Ovary (tissue), 9 donors: ENCODE results near the gene GPSM1. TPM values are rescaled to one million over a fixed set of nuclear protein-coding genes. Genes with fewer than 3 reads are reported as not detected.

ENCODE experiments used
- DNase-seq, 5 donors: peaks; one replicate each; pipeline ENCODE4 v3.0.0-alpha.2; 2019 to 2020
- H3K27ac ChIP-seq, 2 donors: fragments of 200-600 bp; one replicate each; pipeline versions ENCODE4 v1.5.1 to v1.8.0; 2019 to 2022
- H3K27me3 ChIP-seq: fragments of 200-600 bp; one replicate; pipeline ENCODE4 v1.8.0; 2022
- H3K36me3 ChIP-seq: fragments of 200-600 bp; sonication (generic); one replicate; pipeline ENCODE4 v1.5.1; 2019
- H3K4me1 ChIP-seq: one replicate; pipeline ENCODE4 v1.8.1; 2013; ENCODE audit warnings: mild to moderate bottlenecking, moderate library complexity; ENCODE audit not compliant: insufficient read depth
- H3K4me3 ChIP-seq: fragments of 200-600 bp; sonication (generic); one replicate; pipeline ENCODE4 v1.5.1; 2017
- H3K9me3 ChIP-seq, 2 donors: fragments of 200-600 bp in 1 of 2; sonication (generic) in 1 of 2; one replicate each; pipeline versions ENCODE4 v1.5.1 to v1.8.1; 2013 to 2019; ENCODE audit warnings: mild to moderate bottlenecking in 1 of 2, moderate library complexity in 1 of 2
- CTCF ChIP-seq, 3 donors: fragments of 450-650 bp in 2 of 3; fragments of 200-600 bp in 1 of 3; IDR thresholded peaks; one replicate each; pipeline versions ENCODE4 v1.5.1 to v1.8.0; 2016 to 2022; ENCODE audit warnings: antibody characterized with exemption in 3 of 3, mild to moderate bottlenecking in 1 of 3
- EP300 ChIP-seq: sonication (generic); formaldehyde crosslinking; IDR thresholded peaks from one replicate; pipeline ENCODE4 v1.6.1; 2017; ENCODE audit warnings: antibody characterized with exemption
- POLR2A ChIP-seq: fragments of 450-650 bp; IDR thresholded peaks from one replicate; pipeline ENCODE4 v1.6.1; 2017; ENCODE audit warnings: antibody characterized with exemption, mild to moderate bottlenecking, moderate library complexity
- WGBS, 3 donors: extraction: QIAGEN DNeasy Blood & Tissue Kit in 1 of 3; methylation state at CpG; one replicate each; pipeline versions ENCODE4 v1.1.5 to v1.1.7; 2013 to 2017; 5-methylcytosine and 5-hydroxymethylcytosine counted together
- intact Hi-C, 4 donors: fragments of 100-400 bp; cut with DNase I; formaldehyde crosslinking; loops; one replicate each; pipeline versions ENCODE4 v1.11.0 to v1.15.1; 2022 to 2023
- polyA plus RNA-seq, 2 donors: library from polyadenylated mRNA; stranded (reverse); fragments of 200-250 nt in 1 of 2; fragments of 350-450 nt in 1 of 2; fragmentation: Illumina TruSeq in 1 of 2; extraction: RNeasy Lipid Tissue Mini Kit (QIAGEN cat#74804) in 1 of 2; gene quantifications; one replicate each; pipeline ENCODE4 v1.2.3, GENCODE V29; 2013 to 2014
- total RNA-seq, 7 donors: library from RNA; depleted of rRNA in 2 of 7; stranded (reverse); fragments of >200 nt in 2 of 7; fragmentation: NEBNext Ultra II Directional in 3 of 7; extraction: Animal tissue kit (Norgen Biotek cat#: 25700) in 3 of 7; gene quantifications; one replicate each; pipeline versions ENCODE4 v1.1.0 to v1.2.4, GENCODE V29; 2016 to 2023
- donor health status: DM: no; HTN: no; CAD: no; lungs with moderate emphysema.
- donor health status: DM: no; HTN: no; CAD: no.
- donor health status: Bipolar disorder and iron deficiency.
- donor health status: DM: yes; HTN: yes; CAD: no.
- donor health status: DM: no; HTN: no; CAD: no.
- donor health status: DM: yes; HTN: yes; CAD: no.

Gene GPSM1
- total and polyA plus RNA-seq, 9 donors, result 0.57 to 65.4 (median 36.3) TPM

- TF ChIP-seq CTCF (IDR thresholded peaks at IDR 0.05), result no peak
- TF ChIP-seq EP300, result no peak
- no peak for TF ChIP-seq POLR2A
- Histone ChIP-seq H3K27me3 (no peaks in the 10 kb centered on the region), H3K4me1 (no peaks in the 10 kb centered on the region), H3K4me3 (no peak overlapping the region), H3K27ac (no peak overlapping the region), H3K9me3 (no peaks in the 10 kb centered on the region), H3K36me3 (no peaks in the 10 kb centered on the region)
- WGBS, 3 donors, result 77 to 85% (median 77%) methylated on average over 18 of the region's 18 CpGs
- intact Hi-C loops, result no loop called here
- no peak for DNase-seq
Measured at GRCh38 chr9:136299116-136299515, 28.2 kb upstream of the GPSM1 start.

GRCh38 chr9:136299541-136299940 lies 27.8 kb upstream of the GPSM1 start:
- Histone ChIP-seq H3K9me3 (no peaks in the 10 kb centered on the region), H3K4me3 (no peak overlapping the region), H3K27ac (no peak overlapping the region), H3K27me3 (no peaks in the 10 kb centered on the region), H3K4me1 (no peaks in the 10 kb centered on the region), H3K36me3 (no peaks in the 10 kb centered on the region)
- DNase-seq, result no peak
- intact Hi-C loops, result no loop called here
- TF ChIP-seq POLR2A, result no peak
- no peak for TF ChIP-seq EP300
- no peak for TF ChIP-seq CTCF (IDR thresholded peaks at IDR 0.05)
- WGBS, 3 donors, result 33 to 40% (median 37%) methylated on average over 7 of the region's 7 CpGs

GRCh38 chr9:136300016-136300545 lies 27.3 kb upstream of the GPSM1 start:
- no peak for TF ChIP-seq EP300
- TF ChIP-seq CTCF (IDR thresholded peaks at IDR 0.05), result no peak
- no peak for TF ChIP-seq POLR2A
- Histone ChIP-seq H3K27ac (no peak overlapping the region), H3K36me3 (no peaks in the 10 kb centered on the region), H3K4me3 (no peak overlapping the region), H3K4me1 (no peaks in the 10 kb centered on the region), H3K9me3 (no peaks in the 10 kb centered on the region), H3K27me3 (no peaks in the 10 kb centered on the region)
- 79 to 81% (median 81%) methylated on average over 14 of the region's 14 CpGs for WGBS, 3 donors
- no peak for DNase-seq
- intact Hi-C loops, result no loop called here

GRCh38 chr9:136300866-136301265 lies 26.5 kb upstream of the GPSM1 start:
- WGBS, 3 donors, result 88 to 89% (median 88%) methylated on average over 13 of the region's 13 CpGs
- TF ChIP-seq CTCF (IDR thresholded peaks at IDR 0.05), result no peak
- no peak for TF ChIP-seq POLR2A
- TF ChIP-seq EP300, result no peak
- no peaks in the 10 kb centered on the region for H3K36me3 ChIP-seq
- H3K27ac ChIP-seq, result no peak overlapping the region
- intact Hi-C loops, result no loop called here
- no peaks in the 10 kb centered on the region for H3K4me1 ChIP-seq
- DNase-seq, result no peak
- H3K27me3 ChIP-seq, result no peaks in the 10 kb centered on the region
- H3K4me3 ChIP-seq, result no peak overlapping the region
- no peaks in the 10 kb centered on the region for H3K9me3 ChIP-seq
